Measurements from ENCODE around the gene WWOX.

- TF ChIP-seq CTCF (IDR thresholded peaks at IDR 0.05) (no peak), POLR2A (IDR thresholded peaks at IDR 0.05) (no peak)
Observed at GRCh38 chr16:78290872-78291591, 191.6 kb downstream of the WWOX start.
